ENCODE measurements around the gene RASSF3.

The RASSF3 gene

GRCh38 chr12:64666054-64666914 is 56.0 kb downstream of the RASSF3 start:
- TF ChIP-seq GATA3 (IDR thresholded peaks at IDR 0.05; ENCODE audit: low read depth, low read length) = no peak
- no peak for TF ChIP-seq GATA2 (IDR thresholded peaks at IDR 0.05; ENCODE audit: low read depth, low read length)

GRCh38 chr12:64667793-64668192 is 57.5 kb downstream of the RASSF3 start:
- TF ChIP-seq GATA3 (IDR thresholded peaks at IDR 0.05; ENCODE audit: low read depth, low read length) = no peak
- no peak for TF ChIP-seq GATA2 (IDR thresholded peaks at IDR 0.05; ENCODE audit: low read depth, low read length)

GRCh38 chr12:64669270-64669842 is 59.1 kb downstream of the RASSF3 start:
- TF ChIP-seq GATA2 (IDR thresholded peaks at IDR 0.05; ENCODE audit: low read depth, low read length) = no peak
- TF ChIP-seq GATA3 (IDR thresholded peaks at IDR 0.05; ENCODE audit: low read depth, low read length) = no peak

DNA sequence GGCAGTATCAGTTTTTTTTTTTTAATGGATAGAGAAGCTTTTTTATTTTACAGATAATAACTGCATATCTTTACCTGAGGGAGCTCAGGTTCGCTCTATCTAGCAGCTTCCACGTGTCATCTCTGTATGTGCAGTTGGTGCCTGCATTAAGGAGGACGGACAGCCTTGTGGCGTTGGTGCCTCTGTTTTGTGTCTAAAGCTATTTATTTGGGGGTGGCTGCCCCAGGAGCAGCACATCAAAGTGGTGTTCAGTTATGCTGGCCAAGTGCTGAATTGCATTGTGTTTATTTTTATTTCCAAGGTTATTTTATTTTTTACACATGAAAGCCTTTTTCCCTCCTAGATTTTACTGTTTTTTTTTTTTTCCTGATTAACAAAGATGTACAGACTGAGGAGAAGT is 59.7 kb downstream of the RASSF3 start:
- TF ChIP-seq GATA2 (IDR thresholded peaks at IDR 0.05; ENCODE audit: low read depth, low read length) (no peak), GATA3 (IDR thresholded peaks at IDR 0.05; ENCODE audit: low read depth, low read length) (no peak)

GRCh38 chr12:64670919-64671639 is 60.8 kb downstream of the RASSF3 start:
- TF ChIP-seq GATA2 (IDR thresholded peaks at IDR 0.05; ENCODE audit: low read depth, low read length) (no peak), GATA3 (IDR thresholded peaks at IDR 0.05; ENCODE audit: low read depth, low read length) (no peak)

DNA sequence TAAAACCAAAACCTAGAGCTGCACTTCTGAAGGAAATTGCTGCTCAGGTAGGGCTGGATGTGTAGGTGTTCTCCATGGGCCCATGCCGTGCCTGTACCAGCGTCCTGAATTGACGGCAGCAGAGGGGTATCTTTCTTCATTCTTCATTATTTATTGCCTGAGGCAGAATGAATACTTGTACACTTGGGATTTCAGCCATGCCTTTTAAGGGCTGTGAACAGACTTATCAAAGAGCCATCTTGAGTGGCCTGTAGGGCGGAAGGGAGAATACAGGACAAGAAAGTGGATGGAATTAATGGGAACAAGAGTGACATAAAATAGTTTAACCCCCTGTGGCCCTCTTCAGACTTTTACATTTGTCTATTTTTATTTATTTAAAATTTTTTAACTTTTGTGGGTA is 61.4 kb downstream of the RASSF3 start:
- no peak for TF ChIP-seq GATA3 (IDR thresholded peaks at IDR 0.05; ENCODE audit: low read depth, low read length)
- TF ChIP-seq GATA2 (IDR thresholded peaks at IDR 0.05; ENCODE audit: low read depth, low read length) = no peak

- no peak for TF ChIP-seq GATA3 (IDR thresholded peaks at IDR 0.05; ENCODE audit: low read depth, low read length)
- TF ChIP-seq GATA2 (IDR thresholded peaks at IDR 0.05; ENCODE audit: low read depth, low read length) = 0 out of 2 replicates have a peak, but pooled peaks have one; percentile 27
These were observed 62.7 kb downstream of the RASSF3 start for GRCh38 chr12:64672925-64673409.

GRCh38 chr12:64673490-64674169 is 63.3 kb downstream of the RASSF3 start:
- TF ChIP-seq GATA2 (IDR thresholded peaks at IDR 0.05; ENCODE audit: low read depth, low read length) (no peak), GATA3 (IDR thresholded peaks at IDR 0.05; ENCODE audit: low read depth, low read length) (no peak)

- TF ChIP-seq GATA2 (IDR thresholded peaks at IDR 0.05; ENCODE audit: low read depth, low read length) = no peak
- no peak for TF ChIP-seq GATA3 (IDR thresholded peaks at IDR 0.05; ENCODE audit: low read depth, low read length)
These were observed 64.2 kb downstream of the RASSF3 start for GRCh38 chr12:64674367-64674922.

GRCh38 chr12:64675795-64676194 is 65.5 kb downstream of the RASSF3 start:
- TF ChIP-seq GATA3 (IDR thresholded peaks at IDR 0.05; ENCODE audit: low read depth, low read length) (no peak), GATA2 (IDR thresholded peaks at IDR 0.05; ENCODE audit: low read depth, low read length) (no peak)

DNA sequence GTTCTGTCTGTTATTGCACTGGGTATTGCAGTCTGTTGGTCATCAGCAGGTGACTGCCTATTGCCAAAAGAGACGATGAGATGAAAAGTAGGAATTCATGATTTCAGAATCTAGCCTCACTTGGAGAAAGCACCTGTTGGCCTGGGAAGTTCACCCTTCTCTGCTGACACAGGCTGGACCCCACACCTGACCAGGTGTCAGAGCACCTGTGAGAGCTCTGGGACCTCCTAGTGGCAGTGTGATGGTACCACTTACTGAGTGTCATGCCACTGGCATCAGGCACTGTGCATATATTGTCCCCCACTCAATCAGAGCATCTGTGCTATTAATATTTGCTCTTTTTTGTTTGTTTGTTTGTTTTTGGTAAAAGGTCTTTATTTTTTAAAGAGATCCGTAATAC is 68.0 kb downstream of the RASSF3 start:
- TF ChIP-seq GATA3 (IDR thresholded peaks at IDR 0.05; ENCODE audit: low read depth, low read length) (no peak), GATA2 (IDR thresholded peaks at IDR 0.05; ENCODE audit: low read depth, low read length) (no peak)

DNA sequence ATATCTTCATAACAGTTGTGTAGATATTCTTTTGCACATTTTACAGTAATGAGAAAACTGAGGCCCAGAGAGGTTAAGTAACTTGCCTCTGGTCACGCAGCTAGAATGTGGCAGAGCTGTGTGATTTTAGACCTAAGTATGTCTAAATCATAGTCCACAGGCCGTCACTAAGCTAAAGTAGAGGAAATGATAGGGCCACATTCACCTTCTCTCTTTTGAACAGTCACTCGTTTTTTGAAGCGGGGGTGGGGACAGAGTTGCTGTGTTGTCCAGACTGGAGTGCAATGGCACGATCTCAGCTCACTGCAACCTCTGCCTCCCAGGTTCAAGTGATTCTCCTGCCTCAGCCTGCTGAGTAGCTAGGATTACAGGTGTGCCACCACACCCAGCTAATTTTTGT is 68.5 kb downstream of the RASSF3 start:
- TF ChIP-seq GATA3 (IDR thresholded peaks at IDR 0.05; ENCODE audit: low read depth, low read length) (no peak), GATA2 (IDR thresholded peaks at IDR 0.05; ENCODE audit: low read depth, low read length) (no peak)

- TF ChIP-seq GATA2 (IDR thresholded peaks at IDR 0.05; ENCODE audit: low read depth, low read length) = no peak
These were observed 69.2 kb downstream of the RASSF3 start for GRCh38 chr12:64679487-64680001.

Measured in SH-SY5Y (cell line).